Measurements from ENCODE around the gene CTTN.

CTTN gene

GRCh38 chr11:70364178-70364577 lies 34.2 kb upstream of the CTTN start:
- H3K9ac ChIP-seq (ENCODE audit: low read depth, low read length): no peak overlapping the region
- no peaks in the 10 kb centered on the region for H3K27me3 ChIP-seq (ENCODE audit: control insufficient read depth, insufficient read depth, low read length)
- H3K9me3 ChIP-seq (replicated peaks; ENCODE audit: low read length): no peaks in the 10 kb centered on the region
- no peaks in the 10 kb centered on the region for H3K4me1 ChIP-seq (ENCODE audit: control insufficient read depth, insufficient read depth, low read length)
- no peak overlapping the region for H3K4me3 ChIP-seq (ENCODE audit: low read length)
- peaks cover 43% of the 10 kb centered on the region for H3K36me3 ChIP-seq (ENCODE audit: insufficient read depth, low read length)
- H3K4me2 ChIP-seq (ENCODE audit: low read length): no peak overlapping the region

DNA sequence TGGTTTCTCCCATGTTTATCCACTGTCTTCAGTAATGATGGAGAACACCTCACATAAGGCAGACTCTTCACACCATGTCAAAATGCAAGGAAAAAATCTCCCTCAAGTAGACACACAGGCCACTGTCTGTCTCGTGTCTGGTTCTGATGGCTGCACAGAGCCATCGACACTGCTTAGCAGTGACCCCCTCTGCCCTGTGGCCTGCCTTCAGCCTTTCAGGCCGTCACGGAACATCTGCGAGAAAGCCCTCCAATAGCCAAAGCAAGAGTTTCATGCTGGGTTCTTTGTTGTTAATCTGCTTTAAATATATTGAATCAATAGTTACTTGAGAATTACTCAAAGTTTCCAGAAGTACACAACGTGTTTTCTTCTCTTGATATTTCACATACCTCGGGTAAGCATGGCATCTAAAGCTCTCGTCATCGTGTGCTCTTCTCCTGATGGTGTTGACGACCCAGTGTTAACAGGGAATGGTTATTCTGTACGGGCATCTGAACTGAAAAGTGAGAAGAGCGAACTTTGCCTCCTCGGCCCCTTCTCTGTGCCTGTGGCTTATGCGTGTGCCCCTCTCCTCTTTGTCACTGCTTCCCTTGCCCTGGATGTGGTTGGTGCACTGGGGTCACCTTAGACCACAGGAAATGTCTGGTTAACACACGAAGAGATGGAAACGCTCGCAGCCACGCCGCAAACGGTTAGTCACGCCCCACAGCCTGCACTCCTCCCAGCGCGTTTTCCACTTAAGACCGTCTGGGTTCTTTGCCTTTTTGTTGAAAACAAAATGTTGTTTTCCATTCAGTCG lies 33.4 kb upstream of the CTTN start:
- Histone ChIP-seq H3K4me3 (ENCODE audit: low read length) (no peak overlapping the region), H3K36me3 (ENCODE audit: insufficient read depth, low read length) (peaks cover 36% of the 10 kb centered on the region), H3K4me2 (ENCODE audit: low read length) (no peak overlapping the region), H3K9ac (ENCODE audit: low read depth, low read length) (no peak overlapping the region), H3K4me1 (ENCODE audit: control insufficient read depth, insufficient read depth, low read length) (no peaks in the 10 kb centered on the region), H3K9me3 (replicated peaks; ENCODE audit: low read length) (no peaks in the 10 kb centered on the region), H3K27me3 (ENCODE audit: control insufficient read depth, insufficient read depth, low read length) (no peaks in the 10 kb centered on the region)

DNA sequence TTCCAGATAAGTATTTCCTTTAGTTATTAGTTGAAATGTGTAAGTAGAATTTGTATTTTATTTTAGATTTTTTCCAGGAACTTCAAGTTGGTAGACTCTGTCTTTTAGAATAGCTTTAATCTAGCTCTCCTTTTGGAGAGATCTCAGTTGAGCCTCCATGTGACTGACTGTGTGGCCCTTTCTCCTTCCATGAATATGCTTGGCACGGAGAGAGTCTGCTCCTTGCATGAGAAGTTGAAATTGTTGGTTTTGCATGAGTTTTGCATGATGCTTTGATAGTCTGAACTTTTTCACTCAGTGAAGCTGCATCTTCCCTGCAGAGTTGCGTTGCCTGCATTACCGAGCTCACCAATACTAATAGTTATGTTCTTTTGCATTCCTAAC lies 32.8 kb upstream of the CTTN start:
- no peak overlapping the region for H3K4me3 ChIP-seq (ENCODE audit: low read length)
- peaks cover 35% of the 10 kb centered on the region for H3K36me3 ChIP-seq (ENCODE audit: insufficient read depth, low read length)
- H3K9ac ChIP-seq (ENCODE audit: low read depth, low read length): no peak overlapping the region

DNA sequence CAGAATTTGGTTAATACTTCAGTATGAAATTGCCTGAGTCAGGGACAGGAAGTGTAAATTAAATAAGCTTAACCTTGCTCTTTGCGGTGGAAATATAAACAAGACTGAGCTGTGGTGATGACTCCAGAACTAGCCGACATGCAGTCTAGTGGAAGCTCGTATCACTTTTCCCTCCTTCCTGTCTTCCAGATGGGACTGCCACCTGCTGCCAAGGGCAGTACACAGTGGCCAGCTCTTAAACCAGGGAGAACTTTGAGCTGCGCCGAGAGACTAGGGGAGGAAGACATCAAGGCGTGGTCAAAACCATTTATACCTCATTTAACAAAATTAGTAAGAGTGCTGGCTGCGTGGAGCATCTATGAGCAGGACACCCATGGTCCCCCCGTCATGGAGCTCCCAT lies 31.3 kb upstream of the CTTN start:
- no peak overlapping the region for H3K4me2 ChIP-seq (ENCODE audit: low read length)
- no peaks in the 10 kb centered on the region for H3K4me1 ChIP-seq (ENCODE audit: control insufficient read depth, insufficient read depth, low read length)
- H3K36me3 ChIP-seq (ENCODE audit: insufficient read depth, low read length): peaks cover 28% of the 10 kb centered on the region
- no peaks in the 10 kb centered on the region for H3K9me3 ChIP-seq (replicated peaks; ENCODE audit: low read length)
- no peak overlapping the region for H3K4me3 ChIP-seq (ENCODE audit: low read length)
- H3K9ac ChIP-seq (ENCODE audit: low read depth, low read length): no peak overlapping the region
- no peaks in the 10 kb centered on the region for H3K27me3 ChIP-seq (ENCODE audit: control insufficient read depth, insufficient read depth, low read length)

More for the DNA sequence above, 32.8 kb upstream of the CTTN start:
- no peak overlapping the region for H3K4me2 ChIP-seq (ENCODE audit: low read length)
- no peaks in the 10 kb centered on the region for H3K9me3 ChIP-seq (replicated peaks; ENCODE audit: low read length)
- H3K27me3 ChIP-seq (ENCODE audit: control insufficient read depth, insufficient read depth, low read length): no peaks in the 10 kb centered on the region
- no peaks in the 10 kb centered on the region for H3K4me1 ChIP-seq (ENCODE audit: control insufficient read depth, insufficient read depth, low read length)

DNA sequence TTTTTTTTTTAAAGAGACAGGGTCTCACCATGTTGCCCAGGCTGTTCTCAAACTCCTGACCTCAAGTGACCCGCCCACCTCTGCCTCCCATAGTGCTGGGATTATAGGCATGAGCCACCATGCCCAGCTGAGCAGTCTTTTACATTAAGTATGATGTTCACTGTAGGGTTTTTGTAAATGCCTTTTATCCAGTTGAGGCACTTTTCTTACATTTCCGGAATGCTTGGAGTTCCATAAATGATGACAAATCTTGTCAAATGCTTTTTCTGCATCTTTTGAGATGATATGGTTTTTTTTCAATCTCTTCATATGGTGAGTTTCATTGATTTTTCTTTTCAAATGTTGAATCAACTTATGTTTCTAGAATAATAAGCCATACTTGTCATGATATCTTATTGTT lies 29.4 kb upstream of the CTTN start:
- Histone ChIP-seq H3K4me3 (ENCODE audit: low read length) (no peak overlapping the region), H3K27me3 (ENCODE audit: control insufficient read depth, insufficient read depth, low read length) (no peaks in the 10 kb centered on the region), H3K9me3 (replicated peaks; ENCODE audit: low read length) (no peaks in the 10 kb centered on the region), H3K36me3 (ENCODE audit: insufficient read depth, low read length) (peaks cover 39% of the 10 kb centered on the region), H3K4me2 (ENCODE audit: low read length) (no peak overlapping the region), H3K4me1 (ENCODE audit: control insufficient read depth, insufficient read depth, low read length) (no peaks in the 10 kb centered on the region), H3K9ac (ENCODE audit: low read depth, low read length) (no peak overlapping the region)

DNA sequence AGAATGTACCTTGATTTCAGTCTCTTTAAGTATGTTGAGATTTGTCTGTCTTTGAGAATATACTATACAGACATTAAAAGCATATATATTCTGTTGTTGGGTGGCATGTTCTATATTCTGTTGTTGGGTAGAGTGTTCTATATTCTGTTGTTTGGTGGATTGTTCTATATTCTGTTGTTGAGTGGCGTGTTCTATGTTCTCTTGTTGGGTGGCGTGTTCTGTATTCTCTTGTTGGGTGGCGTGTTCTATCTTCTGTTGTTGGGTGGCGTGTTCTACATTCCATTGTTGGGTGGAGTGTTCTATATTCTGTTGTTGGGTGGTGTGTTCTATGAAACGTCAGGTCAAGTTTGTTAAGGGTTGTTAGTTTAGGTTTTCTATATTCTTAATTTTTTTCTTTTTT lies 27.1 kb upstream of the CTTN start:
- H3K4me2 ChIP-seq (ENCODE audit: low read length): no peak overlapping the region
- H3K27me3 ChIP-seq (ENCODE audit: control insufficient read depth, insufficient read depth, low read length): no peaks in the 10 kb centered on the region
- peaks cover 38% of the 10 kb centered on the region for H3K36me3 ChIP-seq (ENCODE audit: insufficient read depth, low read length)
- no peak overlapping the region for H3K9ac ChIP-seq (ENCODE audit: low read depth, low read length)
- H3K9me3 ChIP-seq (replicated peaks; ENCODE audit: low read length): no peaks in the 10 kb centered on the region
- no peaks in the 10 kb centered on the region for H3K4me1 ChIP-seq (ENCODE audit: control insufficient read depth, insufficient read depth, low read length)
- H3K4me3 ChIP-seq (ENCODE audit: low read length): no peak overlapping the region

- Histone ChIP-seq H3K36me3 (ENCODE audit: insufficient read depth, low read length) (peaks cover 44% of the 10 kb centered on the region), H3K4me3 (ENCODE audit: low read length) (no peak overlapping the region)
Measured at GRCh38 chr11:70372076-70372475, 26.3 kb upstream of the CTTN start.

DNA sequence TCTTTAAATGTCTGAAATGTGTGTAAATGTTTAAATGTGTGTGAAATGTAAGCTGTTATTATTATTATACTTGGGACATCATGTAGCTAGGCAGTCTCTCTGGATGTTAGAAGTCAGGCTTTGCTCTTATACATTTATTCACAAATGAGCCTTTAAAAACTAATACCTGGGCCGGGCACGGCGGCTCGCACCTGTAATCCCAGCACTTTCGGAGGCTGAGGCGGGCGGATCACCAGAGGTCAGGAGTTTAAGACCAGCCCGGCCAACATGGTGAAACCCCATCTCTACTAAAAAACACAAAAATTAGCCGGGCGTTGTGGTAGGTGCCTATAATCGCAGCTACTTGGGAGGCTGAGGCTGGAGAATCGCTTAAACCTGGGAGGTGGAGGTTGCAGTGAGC lies 21.7 kb upstream of the CTTN start:
- H3K4me1 ChIP-seq (ENCODE audit: control insufficient read depth, insufficient read depth, low read length): no peaks in the 10 kb centered on the region

More at GRCh38 chr11:70372076-70372475, 26.3 kb upstream of the CTTN start:
- H3K4me2 ChIP-seq (ENCODE audit: low read length): no peak overlapping the region
- no peaks in the 10 kb centered on the region for H3K27me3 ChIP-seq (ENCODE audit: control insufficient read depth, insufficient read depth, low read length)
- no peak overlapping the region for H3K9ac ChIP-seq (ENCODE audit: low read depth, low read length)
- H3K4me1 ChIP-seq (ENCODE audit: control insufficient read depth, insufficient read depth, low read length): no peaks in the 10 kb centered on the region
- no peaks in the 10 kb centered on the region for H3K9me3 ChIP-seq (replicated peaks; ENCODE audit: low read length)

GRCh38 chr11:70377645-70378044 lies 20.7 kb upstream of the CTTN start:
- Histone ChIP-seq H3K36me3 (ENCODE audit: insufficient read depth, low read length) (peaks cover 60% of the 10 kb centered on the region), H3K9ac (ENCODE audit: low read depth, low read length) (no peak overlapping the region), H3K4me1 (ENCODE audit: control insufficient read depth, insufficient read depth, low read length) (peaks cover 5% of the 10 kb centered on the region), H3K4me3 (ENCODE audit: low read length) (no peak overlapping the region), H3K27me3 (ENCODE audit: control insufficient read depth, insufficient read depth, low read length) (no peaks in the 10 kb centered on the region), H3K4me2 (ENCODE audit: low read length) (no peak overlapping the region), H3K9me3 (replicated peaks; ENCODE audit: low read length) (no peaks in the 10 kb centered on the region)

More for the DNA sequence above, 21.7 kb upstream of the CTTN start:
- H3K9me3 ChIP-seq (replicated peaks; ENCODE audit: low read length): no peaks in the 10 kb centered on the region
- H3K36me3 ChIP-seq (ENCODE audit: insufficient read depth, low read length): peaks cover 63% of the 10 kb centered on the region
- H3K9ac ChIP-seq (ENCODE audit: low read depth, low read length): no peak overlapping the region
- no peak overlapping the region for H3K4me2 ChIP-seq (ENCODE audit: low read length)
- no peak overlapping the region for H3K4me3 ChIP-seq (ENCODE audit: low read length)
- H3K27me3 ChIP-seq (ENCODE audit: control insufficient read depth, insufficient read depth, low read length): no peaks in the 10 kb centered on the region

- Histone ChIP-seq H3K4me1 (ENCODE audit: control insufficient read depth, insufficient read depth, low read length) (peaks cover 5% of the 10 kb centered on the region), H3K4me3 (ENCODE audit: low read length) (no peak overlapping the region), H3K4me2 (ENCODE audit: low read length) (no peak overlapping the region), H3K27me3 (ENCODE audit: control insufficient read depth, insufficient read depth, low read length) (no peaks in the 10 kb centered on the region), H3K9ac (ENCODE audit: low read depth, low read length) (no peak overlapping the region), H3K9me3 (replicated peaks; ENCODE audit: low read length) (no peaks in the 10 kb centered on the region), H3K36me3 (ENCODE audit: insufficient read depth, low read length) (peaks cover 57% of the 10 kb centered on the region)
Measured at GRCh38 chr11:70378506-70379134, 19.7 kb upstream of the CTTN start.

DNA sequence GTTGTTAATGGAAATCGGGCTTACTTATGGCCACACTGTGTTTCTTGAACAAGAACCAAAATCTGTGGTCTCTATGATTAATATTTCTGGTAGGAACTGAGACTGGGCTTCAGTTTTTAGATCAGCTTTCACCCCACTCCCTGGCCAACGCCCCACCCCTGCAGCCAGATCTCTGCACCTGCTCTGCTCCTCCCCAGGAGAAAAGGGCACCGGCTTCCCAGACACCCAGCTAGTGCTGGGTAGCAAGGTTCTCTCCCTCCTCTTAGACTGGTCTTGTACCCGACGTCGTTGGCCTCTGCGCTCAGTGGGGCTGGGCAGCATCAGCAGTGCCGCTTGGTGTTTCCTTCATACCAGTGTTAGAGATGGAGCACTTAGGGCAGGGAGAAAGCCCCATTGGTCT lies 17.0 kb upstream of the CTTN start:
- no peak overlapping the region for H3K4me3 ChIP-seq (ENCODE audit: low read length)
- H3K4me1 ChIP-seq (ENCODE audit: control insufficient read depth, insufficient read depth, low read length): peaks cover 5% of the 10 kb centered on the region
- H3K36me3 ChIP-seq (ENCODE audit: insufficient read depth, low read length): peaks cover 61% of the 10 kb centered on the region
- H3K4me2 ChIP-seq (ENCODE audit: low read length): no peak overlapping the region
- no peak overlapping the region for H3K9ac ChIP-seq (ENCODE audit: low read depth, low read length)
- H3K9me3 ChIP-seq (replicated peaks; ENCODE audit: low read length): no peaks in the 10 kb centered on the region
- H3K27me3 ChIP-seq (ENCODE audit: control insufficient read depth, insufficient read depth, low read length): no peaks in the 10 kb centered on the region
